ENCODE results near the gene DNMT3L.
A peak's percentile ranks its signal among the peaks of the same experiment; 100 is the strongest.

The DNMT3L gene

GRCh38 chr21:44299085-44299457 lies 37.4 kb upstream of the DNMT3L start:
- no peak for TF ChIP-seq CTCF (IDR thresholded peaks at IDR 0.05; ENCODE audit: insufficient read depth, low read depth, low read length, missing control alignments)
- DNase-seq (ENCODE audit: low read depth): peak; percentile 20
- peak overlapping the region; percentile 73 for H3K4me3 ChIP-seq (ENCODE audit: low read length)

GRCh38 chr21:44298301-44298700 lies 36.6 kb upstream of the DNMT3L start:
- TF ChIP-seq CTCF (IDR thresholded peaks at IDR 0.05; ENCODE audit: insufficient read depth, low read depth, low read length, missing control alignments): peak; percentile 49
- peak; percentile 52 for DNase-seq (ENCODE audit: low read depth)
- no peak overlapping the region for H3K4me3 ChIP-seq (ENCODE audit: low read length)

GRCh38 chr21:44297525-44298290 lies 36.0 kb upstream of the DNMT3L start:
- peak; percentile 84 for TF ChIP-seq CTCF (IDR thresholded peaks at IDR 0.05; ENCODE audit: insufficient read depth, low read depth, low read length, missing control alignments)
- peak; percentile 87 for DNase-seq (ENCODE audit: low read depth)
- no peak overlapping the region for H3K4me3 ChIP-seq (ENCODE audit: low read length)

DNA sequence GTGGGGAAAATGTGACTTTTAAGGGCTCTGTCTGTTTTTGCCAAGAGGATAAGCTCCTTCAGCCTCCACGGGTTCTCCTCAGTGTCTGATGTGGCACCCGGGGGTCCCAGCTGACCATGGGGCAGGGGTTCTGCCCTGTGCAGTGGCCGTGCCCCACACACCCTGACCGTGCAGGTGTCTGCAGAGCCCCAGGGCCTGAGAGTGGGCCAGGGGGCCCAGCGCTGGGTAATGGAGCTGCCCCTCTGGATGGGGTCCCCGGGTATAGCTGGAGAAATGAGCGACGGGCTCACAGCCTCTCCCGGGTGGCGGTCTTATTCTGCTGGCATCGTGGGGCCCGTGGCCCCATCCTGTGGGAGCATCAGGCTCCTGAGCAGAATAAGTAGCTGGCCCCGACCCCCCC lies 35.2 kb upstream of the DNMT3L start:
- DNase-seq (ENCODE audit: low read depth): no peak
- H3K4me3 ChIP-seq (ENCODE audit: low read length): no peak overlapping the region
- TF ChIP-seq CTCF (IDR thresholded peaks at IDR 0.05; ENCODE audit: insufficient read depth, low read depth, low read length, missing control alignments): no peak

DNA sequence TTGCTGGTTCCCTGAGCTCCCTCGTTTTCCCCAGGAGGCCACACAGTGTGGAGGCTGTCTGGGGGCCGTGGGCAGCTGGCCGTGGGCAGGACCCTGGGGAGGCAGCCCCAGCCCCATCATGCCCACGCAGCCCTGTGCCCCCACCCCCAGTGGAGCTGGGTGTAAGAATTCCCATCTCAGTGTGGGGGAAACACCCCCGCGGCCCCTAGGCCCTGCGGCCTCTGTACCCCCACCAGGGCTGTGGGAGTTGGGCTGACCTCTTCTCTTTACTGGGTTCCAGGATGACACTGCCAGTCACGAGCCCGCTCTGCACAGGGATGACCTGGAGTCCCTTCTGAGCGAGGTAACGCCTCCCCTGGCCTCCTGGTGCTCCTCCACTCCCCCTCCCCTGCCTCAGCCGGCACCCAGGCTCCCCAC lies 34.4 kb upstream of the DNMT3L start:
- no peak for DNase-seq (ENCODE audit: low read depth)

GRCh38 chr21:44295646-44296045 lies 33.9 kb upstream of the DNMT3L start:
- TF ChIP-seq CTCF (IDR thresholded peaks at IDR 0.05; ENCODE audit: insufficient read depth, low read depth, low read length, missing control alignments): no peak
- H3K4me3 ChIP-seq (ENCODE audit: low read length): no peak overlapping the region
- no peak for DNase-seq (ENCODE audit: low read depth)

More for the DNA sequence above, 34.4 kb upstream of the DNMT3L start:
- no peak for TF ChIP-seq CTCF (IDR thresholded peaks at IDR 0.05; ENCODE audit: insufficient read depth, low read depth, low read length, missing control alignments)
- H3K4me3 ChIP-seq (ENCODE audit: low read length): no peak overlapping the region

DNA sequence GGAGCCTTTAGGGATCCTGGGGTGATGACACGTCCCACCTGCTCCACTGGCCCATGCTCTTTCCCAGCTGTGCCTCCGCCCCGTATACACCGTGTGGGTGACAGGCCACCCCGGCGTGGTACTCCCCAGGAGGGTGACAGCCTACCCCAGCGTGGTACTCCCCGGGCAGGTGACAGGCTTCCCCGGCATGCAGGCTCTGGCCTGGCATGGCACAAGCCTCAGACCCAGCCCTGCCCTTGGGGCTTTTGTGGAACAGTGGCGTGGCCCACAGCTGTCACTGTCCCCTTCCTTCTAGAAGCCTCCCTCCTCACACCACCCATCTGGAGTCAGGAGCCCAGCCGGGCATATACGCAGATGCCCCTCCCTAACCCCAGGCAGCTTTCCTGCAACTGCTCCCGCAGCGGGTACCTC lies 33.5 kb upstream of the DNMT3L start:
- no peak for DNase-seq (ENCODE audit: low read depth)

More for the DNA sequence above, 33.5 kb upstream of the DNMT3L start:
- no peak for TF ChIP-seq CTCF (IDR thresholded peaks at IDR 0.05; ENCODE audit: insufficient read depth, low read depth, low read length, missing control alignments)
- H3K4me3 ChIP-seq (ENCODE audit: low read length): no peak overlapping the region
